Retinal pigment epithelial cell (primary cell): Measurements from ENCODE around the gene CEBPE.

ENCODE experiments used
- DNase-seq: peaks from one replicate; pipeline ENCODE4 v3.0.0-alpha.2; 2010; ENCODE audit warnings: low read depth
- H3K4me3 ChIP-seq: 2 replicates; pipeline ENCODE4 v1.5.1; 2011; ENCODE audit warnings: mild to moderate bottlenecking, low read length, control low read depth, moderate library complexity
- TF ChIP-seq, protein P1 (sequence below): conservative IDR thresholded peaks from 2 replicates; pipeline ENCODE4 v1.5.1; 2011; ENCODE audit warnings: low read depth, low read length, control low read depth, inconsistent platforms

CEBPE gene

DNA sequence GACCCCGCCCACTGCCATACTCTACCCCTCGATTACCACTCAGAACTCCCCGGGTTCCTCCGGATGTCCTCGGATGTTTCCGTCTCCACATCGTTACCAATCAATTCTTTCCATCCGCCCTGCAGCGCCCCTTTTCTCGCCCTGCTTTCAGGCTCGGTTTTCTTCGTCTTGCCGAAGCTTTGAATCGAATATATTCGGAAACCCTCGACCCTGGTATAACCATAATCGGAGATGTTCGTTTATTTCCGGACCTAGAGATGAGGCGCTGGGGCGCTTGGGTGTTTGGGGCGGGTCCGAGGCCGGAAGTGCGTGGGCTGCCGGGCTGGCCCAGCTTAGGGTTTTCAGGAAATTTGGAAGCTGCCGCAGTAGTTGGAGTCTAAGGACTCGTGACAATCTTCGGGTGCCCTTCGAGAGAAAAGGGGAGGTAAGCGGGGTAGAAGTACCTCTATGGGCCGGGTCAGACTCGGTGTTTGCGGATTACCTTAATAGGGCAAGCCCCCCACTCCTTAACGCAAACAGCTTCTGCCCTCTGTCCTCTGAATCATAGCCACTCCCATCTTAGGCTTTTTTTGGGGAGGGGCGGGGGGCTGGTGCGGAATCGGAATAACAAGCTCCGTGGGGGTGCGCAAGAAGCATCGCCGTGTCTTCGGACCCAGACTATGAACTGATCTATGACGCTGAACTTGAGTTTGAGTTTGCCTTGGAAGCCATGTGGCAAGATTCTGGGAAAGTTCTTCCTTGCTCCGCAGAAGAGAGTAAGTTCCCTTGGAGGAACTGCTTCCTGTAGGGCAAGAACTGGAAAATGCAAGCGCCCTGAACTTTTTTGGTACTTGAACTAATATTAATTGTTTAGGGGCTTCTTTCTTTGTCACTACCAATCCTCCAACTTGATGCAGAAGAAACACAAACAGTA is 23.6 kb downstream of the CEBPE start, which contains the start of gene C14orf119:
Gene C14orf119, plus strand, starts transcription at position 310 of the 913 bp plus-strand sequence. CDS start 2,154 bp downstream, outside the sequence.
- peak within 1 kb of the TSS; percentile 98 for H3K4me3 ChIP-seq
- peak; percentile 98 for DNase-seq
- TF ChIP-seq, protein P1, sequence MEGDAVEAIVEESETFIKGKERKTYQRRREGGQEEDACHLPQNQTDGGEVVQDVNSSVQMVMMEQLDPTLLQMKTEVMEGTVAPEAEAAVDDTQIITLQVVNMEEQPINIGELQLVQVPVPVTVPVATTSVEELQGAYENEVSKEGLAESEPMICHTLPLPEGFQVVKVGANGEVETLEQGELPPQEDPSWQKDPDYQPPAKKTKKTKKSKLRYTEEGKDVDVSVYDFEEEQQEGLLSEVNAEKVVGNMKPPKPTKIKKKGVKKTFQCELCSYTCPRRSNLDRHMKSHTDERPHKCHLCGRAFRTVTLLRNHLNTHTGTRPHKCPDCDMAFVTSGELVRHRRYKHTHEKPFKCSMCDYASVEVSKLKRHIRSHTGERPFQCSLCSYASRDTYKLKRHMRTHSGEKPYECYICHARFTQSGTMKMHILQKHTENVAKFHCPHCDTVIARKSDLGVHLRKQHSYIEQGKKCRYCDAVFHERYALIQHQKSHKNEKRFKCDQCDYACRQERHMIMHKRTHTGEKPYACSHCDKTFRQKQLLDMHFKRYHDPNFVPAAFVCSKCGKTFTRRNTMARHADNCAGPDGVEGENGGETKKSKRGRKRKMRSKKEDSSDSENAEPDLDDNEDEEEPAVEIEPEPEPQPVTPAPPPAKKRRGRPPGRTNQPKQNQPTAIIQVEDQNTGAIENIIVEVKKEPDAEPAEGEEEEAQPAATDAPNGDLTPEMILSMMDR = no peak

DNA sequence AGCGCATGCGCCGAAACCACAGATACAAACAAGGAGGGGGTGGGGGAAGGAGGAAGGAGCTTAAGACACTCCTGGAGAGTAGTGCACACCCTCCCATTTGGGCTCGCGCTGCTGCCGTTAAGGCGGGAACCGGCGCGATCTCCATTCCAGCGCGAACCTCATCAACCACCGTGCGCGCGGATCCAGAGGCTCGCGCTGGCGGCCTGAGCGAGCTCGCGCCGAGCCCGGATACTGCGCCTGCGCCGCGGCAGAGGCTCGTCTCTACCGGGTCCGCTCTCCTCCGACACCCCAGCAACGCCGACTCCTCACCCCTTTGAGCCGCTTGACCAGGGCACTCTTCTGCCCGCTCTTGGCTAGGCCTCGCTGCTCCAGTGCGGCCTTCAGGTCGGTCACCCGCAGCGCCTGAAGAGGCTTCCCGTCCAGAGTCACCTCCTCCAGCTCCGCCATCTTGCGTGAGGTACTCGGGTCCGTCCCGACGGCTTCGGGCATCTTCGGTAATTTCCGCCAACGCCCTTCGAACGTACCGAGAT is 24.3 kb downstream of the CEBPE start, which contains the start of gene ACIN1:
Gene ACIN1, minus strand, starts transcription at position 471 of the 530 bp plus-strand sequence. Its CDS starts 24 bp downstream, at position 447.
- DNase-seq = peak; percentile 59
- TF ChIP-seq, protein P1 = no peak

DNA sequence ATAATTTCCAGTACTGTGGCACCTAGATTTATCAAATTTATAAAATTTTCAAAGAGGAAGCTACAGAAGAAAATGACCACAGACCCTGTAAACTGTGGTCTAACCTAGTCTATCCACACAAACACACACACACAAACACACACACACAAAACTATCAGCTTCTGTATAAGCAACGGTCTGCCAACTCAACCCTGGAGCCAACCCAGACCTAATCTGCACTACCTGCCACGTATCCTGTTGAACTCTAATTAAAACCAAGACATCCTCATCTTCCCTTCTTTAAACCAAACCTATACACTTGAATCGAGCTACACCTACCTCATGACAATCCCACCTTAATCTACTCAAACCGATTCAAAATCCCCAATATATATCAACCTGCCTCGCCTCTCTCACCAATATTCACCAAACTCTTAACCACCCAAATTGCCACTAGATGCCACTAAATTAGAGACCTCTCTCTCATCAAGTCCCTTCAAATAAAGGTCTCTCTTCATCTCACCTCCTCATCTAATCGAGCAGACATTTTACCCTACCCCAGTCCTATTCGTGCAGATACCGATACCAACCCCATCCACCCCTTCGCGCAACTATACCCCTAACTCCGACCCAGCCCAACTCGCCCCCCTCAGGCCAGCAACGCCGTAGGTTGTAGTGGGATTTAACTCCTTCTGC is 24.9 kb downstream of the CEBPE start:
- TF ChIP-seq, protein P1 = peak; percentile 22
- DNase-seq = no peak
- H3K4me3 ChIP-seq = peak overlapping the region; percentile 98

More for the DNA sequence above, 24.3 kb downstream of the CEBPE start, which contains the start of gene ACIN1:
- peak within 1 kb of the TSS; percentile 98 for H3K4me3 ChIP-seq

DNA sequence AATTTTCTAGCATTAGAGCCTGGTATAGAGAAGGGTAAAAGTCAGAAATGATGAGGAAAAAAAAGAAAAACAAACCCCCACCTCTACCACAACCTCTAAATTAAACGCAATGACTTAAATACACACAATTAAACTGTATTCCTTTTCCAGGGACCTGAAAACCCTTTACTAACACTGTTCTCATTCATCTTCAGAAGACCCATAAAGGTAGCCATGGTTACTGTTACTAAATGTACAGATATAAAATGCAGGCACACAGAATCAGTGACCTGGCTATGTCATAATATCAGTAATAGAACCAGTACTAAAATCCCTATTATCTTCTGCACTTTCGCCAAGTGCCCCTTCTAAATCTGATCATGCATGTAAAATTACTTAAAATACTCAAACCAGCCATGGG is 25.5 kb downstream of the CEBPE start:
- peak overlapping the region; percentile 98 for H3K4me3 ChIP-seq
- DNase-seq = no peak
- TF ChIP-seq, protein P1 = no peak

DNA sequence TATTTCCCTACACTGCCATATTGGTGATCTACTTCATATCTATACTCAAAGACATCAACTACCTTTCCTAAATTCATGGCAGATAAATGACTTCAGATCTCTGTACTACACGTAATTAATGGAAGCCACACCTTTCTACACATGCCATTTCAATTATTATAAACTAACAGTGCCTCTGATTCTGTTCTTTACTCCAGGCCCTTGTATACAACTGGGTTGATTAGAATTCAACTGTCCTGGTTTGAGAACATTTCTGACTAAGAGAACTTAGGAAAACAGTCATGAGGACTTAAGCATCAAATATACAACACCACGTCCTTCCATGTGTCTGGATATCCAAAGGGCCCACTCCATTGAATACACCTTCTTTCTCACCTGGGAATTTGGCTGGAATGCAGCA is 26.0 kb downstream of the CEBPE start:
- H3K4me3 ChIP-seq = peak overlapping the region; percentile 98
- no peak for DNase-seq
- TF ChIP-seq, protein P1 = no peak

DNA sequence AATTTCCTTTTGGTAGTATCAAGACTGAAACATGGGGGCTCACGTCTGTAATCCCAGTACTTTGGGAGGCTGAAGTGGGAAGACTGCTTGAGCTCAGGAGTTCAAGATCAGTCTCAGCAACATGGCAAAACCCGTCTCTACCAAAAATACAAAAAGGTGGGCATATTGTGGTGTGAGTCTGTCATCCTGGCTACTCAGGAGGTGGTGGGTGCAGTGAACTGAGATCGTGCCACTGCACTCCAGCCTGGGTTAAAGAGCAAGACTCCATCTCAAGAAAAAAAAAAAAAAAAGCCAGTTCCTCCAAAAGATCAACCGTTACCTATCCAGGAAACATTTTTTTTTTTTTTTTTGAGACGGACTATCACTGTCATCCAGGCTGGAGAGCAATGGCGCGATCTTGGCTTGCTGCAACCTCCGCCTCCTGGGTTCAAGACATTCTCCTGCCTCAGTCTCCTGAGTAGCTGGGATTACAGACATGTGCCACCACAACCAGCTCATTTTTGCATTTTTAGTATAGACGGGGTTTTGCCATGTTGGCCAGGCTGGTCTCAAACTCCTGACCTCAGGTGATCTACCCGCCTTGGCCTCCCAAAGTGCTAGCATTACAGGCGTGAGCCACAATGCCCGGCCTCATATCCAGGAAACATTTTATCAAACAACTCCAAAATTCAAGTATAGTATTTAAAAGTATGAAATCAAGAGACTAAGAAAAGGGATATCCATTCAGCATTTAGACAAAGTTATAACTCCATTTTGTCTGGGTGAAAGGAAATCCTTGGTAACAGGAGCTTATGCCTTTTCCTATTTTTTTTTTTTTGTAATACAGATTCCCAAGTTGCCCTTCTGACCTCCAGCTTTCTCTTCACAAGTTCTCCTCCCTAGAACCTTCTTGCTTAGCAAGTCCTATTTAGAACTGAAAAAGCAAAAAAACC is 27.5 kb downstream of the CEBPE start:
- DNase-seq = no peak
- TF ChIP-seq, protein P1 = no peak

More for the DNA sequence above, 27.5 kb downstream of the CEBPE start:
- H3K4me3 ChIP-seq = no peak overlapping the region
